CD4-positive, alpha-beta memory T cell (primary cell): ENCODE measurements around the gene ZDHHC14. TPM values are rescaled to one million over a fixed set of nuclear protein-coding genes. Genes with fewer than 3 reads are reported as not detected.

Source experiments
- CTCF ChIA-PET: fragments of 350-600 bp; sonication (Branson Sonifier 250); formaldehyde crosslinking; loops from one replicate; lab custom pipeline; 2021; ENCODE audit warnings: inconsistent platforms; ENCODE audit not compliant: partially characterized antibody; lab: Charles Lee
- POLR2A ChIA-PET: fragments of 350-600 bp; sonication (Branson Sonifier 250); formaldehyde crosslinking; loops from one replicate; lab custom pipeline; 2021; ENCODE audit not compliant: partially characterized antibody; lab: Charles Lee
- DNase-seq, 5 donors: peaks; one replicate each; pipeline versions ENCODE4 v3.0.0 to v3.0.0-alpha.2; 2020 to 2022; ENCODE audit warnings: mixed read lengths in 1 of 5
- H3K27ac ChIP-seq: one replicate; pipeline ENCODE4 v1.7.0; 2013; ENCODE audit warnings: low read depth, low read length
- H3K27me3 ChIP-seq: 2 replicates; pipeline ENCODE4 v1.7.0; 2013; ENCODE audit warnings: mild to moderate bottlenecking, low read length, moderate library complexity; ENCODE audit not compliant: insufficient read depth
- H3K36me3 ChIP-seq: 2 replicates; pipeline ENCODE4 v1.7.0; 2013; ENCODE audit warnings: mild to moderate bottlenecking, low read length, moderate library complexity; ENCODE audit not compliant: insufficient read depth
- H3K4me1 ChIP-seq: 2 replicates; pipeline ENCODE4 v1.7.0; 2013; ENCODE audit warnings: mild to moderate bottlenecking, low read length, moderate library complexity; ENCODE audit not compliant: insufficient read depth
- H3K4me3 ChIP-seq, 2 donors: one replicate each; pipeline ENCODE4 v1.7.0; 2013; ENCODE audit warnings: low read length in 2 of 2, mild to moderate bottlenecking in 1 of 2
- H3K9me3 ChIP-seq, 2 donors: one replicate each; pipeline ENCODE4 v1.7.0; 2013; ENCODE audit warnings: low read length in 2 of 2, control low read depth in 1 of 2; ENCODE audit not compliant: control insufficient read depth in 1 of 2
- H3K27ac Mint-ChIP-seq, 7 donors: one replicate each; pipeline ENCODE4 v1.8.0; 2020 to 2021; ENCODE audit warnings: mixed read lengths in 7 of 7, mild to moderate bottlenecking in 6 of 7, inconsistent platforms in 3 of 7, moderate library complexity in 3 of 7
- H3K27me3 Mint-ChIP-seq, 2 donors: one replicate each; pipeline ENCODE4 v1.8.0; 2020 to 2021; ENCODE audit warnings: mixed read lengths in 2 of 2
- H3K36me3 Mint-ChIP-seq, 2 donors: one replicate each; pipeline ENCODE4 v1.8.0; 2020 to 2021; ENCODE audit warnings: mixed read lengths in 2 of 2, inconsistent platforms in 1 of 2, mild to moderate bottlenecking in 1 of 2
- H3K4me1 Mint-ChIP-seq, 4 donors: one replicate each; pipeline ENCODE4 v1.8.0; 2020 to 2021; ENCODE audit warnings: mixed read lengths in 4 of 4, mild to moderate bottlenecking in 1 of 4
- H3K4me3 Mint-ChIP-seq, 8 donors: one replicate each; pipeline ENCODE4 v1.8.0; 2020 to 2021; ENCODE audit warnings: mixed read lengths in 8 of 8, mild to moderate bottlenecking in 7 of 8, moderate library complexity in 6 of 8, inconsistent platforms in 3 of 8
- H3K9me3 Mint-ChIP-seq, 8 donors: one replicate each; pipeline ENCODE4 v1.8.0; 2020 to 2021; ENCODE audit warnings: mixed read lengths in 8 of 8, mild to moderate bottlenecking in 5 of 8, inconsistent platforms in 3 of 8, moderate library complexity in 1 of 8
- intact Hi-C: fragments of 100-400 bp; cut with micrococcal nuclease; formaldehyde crosslinking; loops from one replicate; pipeline ENCODE4 v1.15.1; 2023
- polyA plus RNA-seq, 2 donors: library from polyadenylated mRNA; unstranded; fragments of 300-500 nt; fragmentation: Illumina TruSeq; gene quantifications; one replicate each; pipeline ENCODE4 v1.2.3, GENCODE V29; 2021
- total RNA-seq, 2 experiments: library from RNA; stranded (reverse); gene quantifications; one replicate each; pipeline ENCODE4 v1.2.3, GENCODE V29; 2021

ZDHHC14 gene
- total and polyA plus RNA-seq, 4 experiments from 2014 or later, result 1.5 to 1.9 (median 1.7) TPM

DNA sequence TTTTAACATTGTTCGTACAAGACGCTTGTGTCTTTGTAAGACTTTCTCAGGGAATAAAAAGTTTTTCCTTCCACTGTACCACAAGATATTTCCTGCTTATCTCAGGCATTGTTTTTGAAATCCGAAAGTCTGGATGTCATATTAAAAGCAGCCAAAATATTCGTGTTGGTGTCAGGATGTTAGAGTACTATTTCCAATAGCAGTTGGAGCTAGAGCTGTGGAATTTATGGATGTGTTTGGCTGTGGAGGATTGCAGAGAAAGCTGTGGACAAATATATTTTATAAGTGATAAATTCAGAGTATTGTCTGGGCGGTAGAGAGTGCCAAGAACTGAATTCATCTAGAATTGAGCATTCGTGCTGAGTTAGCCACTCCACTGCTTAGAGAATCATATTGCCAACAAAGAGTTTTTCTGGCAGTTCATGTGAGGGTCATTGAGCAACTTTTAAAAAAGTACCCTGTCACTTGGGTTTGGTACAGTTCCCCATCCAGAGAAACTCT, 57.7 kb downstream of the ZDHHC14 start:
- intact Hi-C loops, result no loop called here
- no peaks in the 10 kb centered on the region for H3K36me3 ChIP-seq
- H3K4me1 Mint-ChIP-seq, result peaks cover 0 to 1% (median 0%) of the 10 kb centered on the region in 4 donors
- POLR2A ChIA-PET, result no interaction called here
- H3K9me3 Mint-ChIP-seq, result peaks cover 0 to 3% (median 0%) of the 10 kb centered on the region in 8 donors
- H3K27me3 Mint-ChIP-seq, result peaks cover 0 to 2% of the 10 kb centered on the region in 2 donors
- no peak overlapping the region for H3K27ac Mint-ChIP-seq
- no peaks in the 10 kb centered on the region for H3K4me1 ChIP-seq
- H3K27me3 ChIP-seq, result no peaks in the 10 kb centered on the region
- H3K27ac ChIP-seq, result no peak overlapping the region
- no peak for DNase-seq
- CTCF ChIA-PET, result no interaction called here
- H3K9me3 ChIP-seq, result no peaks in the 10 kb centered on the region
- H3K4me3 ChIP-seq, result no peak overlapping the region
- peaks cover 0 to 3% of the 10 kb centered on the region in 2 donors for H3K36me3 Mint-ChIP-seq
- no peak overlapping the region for H3K4me3 Mint-ChIP-seq

DNA sequence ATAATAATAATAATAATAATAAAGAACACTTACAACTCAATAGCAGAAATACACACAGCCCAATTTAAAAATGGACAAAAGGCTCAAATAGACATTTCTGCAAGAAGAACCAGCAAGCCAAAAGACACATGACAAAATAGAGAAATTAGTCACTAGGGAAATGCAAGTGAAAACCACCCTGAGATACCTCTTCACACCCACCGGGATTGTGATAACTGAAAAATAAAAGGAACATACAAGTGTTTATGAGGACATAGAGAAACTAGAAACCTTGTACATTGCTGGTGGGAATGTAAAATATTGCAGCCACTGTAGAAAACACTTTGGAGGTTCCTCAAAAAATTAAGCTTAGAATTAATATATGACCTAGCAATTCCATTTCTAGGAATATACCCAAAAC, 59.2 kb downstream of the ZDHHC14 start:
- H3K9me3 Mint-ChIP-seq, result peaks cover 0 to 3% (median 0%) of the 10 kb centered on the region in 8 donors
- no peak overlapping the region for H3K4me3 Mint-ChIP-seq
- peaks cover 0 to 2% of the 10 kb centered on the region in 2 donors for H3K27me3 Mint-ChIP-seq
- CTCF ChIA-PET, result interaction anchor here (1.3 kb wide), 1 partner anchor 10 kb away, joined by 3 read pairs; no protein-coding TSS in a partner anchor
- peaks cover 0 to 1% (median 0%) of the 10 kb centered on the region in 4 donors for H3K4me1 Mint-ChIP-seq
- Histone ChIP-seq H3K27me3 (no peaks in the 10 kb centered on the region), H3K4me3 (no peak overlapping the region), H3K4me1 (no peaks in the 10 kb centered on the region), H3K27ac (no peak overlapping the region), H3K36me3 (no peaks in the 10 kb centered on the region), H3K9me3 (no peaks in the 10 kb centered on the region)
- H3K36me3 Mint-ChIP-seq, result peaks cover 0 to 3% of the 10 kb centered on the region in 2 donors
- no peak overlapping the region for H3K27ac Mint-ChIP-seq
- POLR2A ChIA-PET, result no interaction called here
- DNase-seq, result no peak
- intact Hi-C loops, result no loop called here

DNA sequence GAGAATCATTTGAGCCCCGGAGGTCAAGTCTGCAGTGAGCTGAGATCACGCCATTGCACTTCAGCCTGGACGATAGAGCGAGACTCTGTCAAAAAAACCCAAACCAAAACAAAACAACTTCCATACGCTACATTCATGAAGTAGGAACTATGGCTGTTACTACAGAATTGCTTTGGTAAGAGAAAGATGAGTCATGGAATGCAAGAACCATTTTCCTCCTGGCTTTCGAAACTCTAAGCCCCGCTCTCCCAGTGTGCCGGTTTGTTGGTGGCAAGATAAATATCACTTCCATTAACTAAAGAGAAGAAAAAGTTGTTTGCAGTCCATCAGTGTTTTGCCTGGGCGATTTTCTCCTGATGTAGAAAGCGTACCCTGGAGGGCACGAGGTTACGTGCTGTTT, 61.3 kb downstream of the ZDHHC14 start:
- peaks cover 0 to 3% (median 0%) of the 10 kb centered on the region in 8 donors for H3K9me3 Mint-ChIP-seq
- peaks cover 0 to 3% of the 10 kb centered on the region in 2 donors for H3K36me3 Mint-ChIP-seq
- ChIA-PET POLR2A (no interaction called here), CTCF (no interaction called here)
- no peak overlapping the region for H3K4me3 ChIP-seq
- no peaks in the 10 kb centered on the region for H3K36me3 ChIP-seq
- no peaks in the 10 kb centered on the region for H3K4me1 ChIP-seq
- no peak for DNase-seq
- H3K27ac ChIP-seq, result no peak overlapping the region
- H3K4me3 Mint-ChIP-seq, result no peak overlapping the region
- no peaks in the 10 kb centered on the region for H3K9me3 ChIP-seq
- H3K27ac Mint-ChIP-seq, result no peak overlapping the region
- intact Hi-C loops, result no loop called here
- H3K4me1 Mint-ChIP-seq, result peaks cover 0 to 1% (median 0%) of the 10 kb centered on the region in 4 donors
- H3K27me3 ChIP-seq, result no peaks in the 10 kb centered on the region
- no peaks in the 10 kb centered on the region for H3K27me3 Mint-ChIP-seq

DNA sequence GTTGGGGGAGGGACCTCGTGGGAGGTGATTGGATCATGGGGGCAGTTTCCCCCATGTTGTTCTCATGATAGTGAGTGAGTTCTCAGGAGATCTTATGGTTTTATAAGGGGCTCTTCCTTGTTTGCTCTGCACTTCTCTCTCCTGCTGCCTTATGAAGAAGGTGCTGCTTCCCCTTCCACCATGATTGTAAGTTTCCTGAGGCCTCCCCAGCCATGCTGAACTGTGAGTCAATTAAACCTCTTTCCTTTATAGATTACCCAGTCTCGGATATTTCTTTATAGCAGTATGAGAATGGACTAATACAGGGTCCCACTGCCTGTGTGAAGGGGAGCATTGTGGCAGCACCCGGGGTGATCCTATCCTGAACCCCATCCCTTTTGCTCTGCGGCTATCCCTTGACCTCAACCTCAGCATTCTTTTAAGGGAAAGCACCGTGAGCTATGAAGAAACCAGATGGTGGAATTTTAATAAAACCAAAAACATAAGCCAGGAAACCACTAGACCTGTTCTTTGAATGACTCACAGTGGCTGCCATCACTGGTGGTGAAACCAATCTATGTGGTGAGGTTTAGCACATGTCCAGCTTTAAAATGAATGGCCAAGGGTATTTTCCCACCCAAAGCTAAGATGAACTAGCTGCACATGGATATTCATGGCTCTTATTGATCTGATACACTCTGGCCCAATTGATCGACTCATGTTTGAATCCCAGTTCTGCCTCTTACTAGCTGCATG, 62.2 kb downstream of the ZDHHC14 start:
- CTCF ChIA-PET, result no interaction called here
- H3K27me3 ChIP-seq, result no peaks in the 10 kb centered on the region
- POLR2A ChIA-PET, result no interaction called here
- Mint-ChIP-seq H3K4me3 (no peak overlapping the region), H3K9me3 (peaks cover 0 to 3% (median 0%) of the 10 kb centered on the region in 8 donors), H3K27me3 (no peaks in the 10 kb centered on the region), H3K27ac (peak overlapping the region in 1 of 7 donors; percentile 82), H3K36me3 (peaks cover 0 to 3% of the 10 kb centered on the region in 2 donors), H3K4me1 (peaks cover 0 to 1% (median 0%) of the 10 kb centered on the region in 4 donors)
- H3K9me3 ChIP-seq, result no peaks in the 10 kb centered on the region
- H3K36me3 ChIP-seq, result no peaks in the 10 kb centered on the region
- H3K4me3 ChIP-seq, result no peak overlapping the region
- DNase-seq, result no peak
- no peaks in the 10 kb centered on the region for H3K4me1 ChIP-seq
- no peak overlapping the region for H3K27ac ChIP-seq
- intact Hi-C loops, result no loop called here

DNA sequence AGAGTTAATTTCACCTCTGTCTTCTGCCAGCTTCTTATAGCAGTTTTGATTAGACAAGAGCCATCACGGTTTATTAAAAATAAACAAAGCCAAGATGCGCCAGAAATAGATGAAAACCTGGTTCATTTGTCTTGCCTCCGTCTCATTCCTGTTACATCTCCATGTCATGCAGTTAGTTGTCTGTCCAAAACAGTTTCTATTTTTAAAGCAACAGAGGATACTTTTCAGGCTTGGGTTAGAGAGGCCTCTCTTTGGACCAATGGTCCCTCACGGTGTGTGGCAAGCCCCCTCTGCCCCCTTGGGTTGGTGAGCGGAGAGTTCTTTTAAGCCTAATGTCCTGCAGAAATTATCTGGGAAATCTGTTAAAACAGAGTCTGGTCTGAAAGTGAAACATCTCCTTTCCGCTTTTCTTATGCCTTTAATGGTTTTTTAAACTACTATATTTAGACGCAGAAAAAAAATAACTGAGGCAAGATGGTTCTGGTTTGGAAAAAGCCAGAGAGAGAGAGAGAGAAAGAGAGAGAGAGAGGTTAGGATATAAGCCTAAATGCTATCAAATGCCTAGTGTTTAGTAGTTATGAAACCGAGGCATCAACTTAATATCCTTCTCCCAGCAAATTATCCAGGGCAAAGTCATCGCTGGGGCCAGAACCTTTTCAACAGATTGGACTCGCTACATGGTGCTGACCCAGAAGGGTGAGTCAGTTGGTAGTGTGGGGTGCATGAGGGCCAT, 64.5 kb downstream of the ZDHHC14 start:
- ChIA-PET CTCF (interaction anchor here (1.6 kb wide), 1 partner anchor 23 kb away, joined by 3 read pairs; no protein-coding TSS in a partner anchor), POLR2A (no interaction called here)
- intact Hi-C loops, result no loop called here
- no peaks in the 10 kb centered on the region for H3K36me3 ChIP-seq
- Mint-ChIP-seq H3K27me3 (no peaks in the 10 kb centered on the region), H3K9me3 (peaks cover 0 to 3% (median 0%) of the 10 kb centered on the region in 8 donors), H3K27ac (no peak overlapping the region), H3K36me3 (peaks cover 0 to 3% of the 10 kb centered on the region in 2 donors), H3K4me1 (peaks cover 0 to 1% (median 0%) of the 10 kb centered on the region in 4 donors), H3K4me3 (no peak overlapping the region)
- no peak overlapping the region for H3K27ac ChIP-seq
- H3K4me3 ChIP-seq, result no peak overlapping the region
- DNase-seq, result no peak
- H3K27me3 ChIP-seq, result no peaks in the 10 kb centered on the region
- no peaks in the 10 kb centered on the region for H3K4me1 ChIP-seq
- H3K9me3 ChIP-seq, result no peaks in the 10 kb centered on the region

DNA sequence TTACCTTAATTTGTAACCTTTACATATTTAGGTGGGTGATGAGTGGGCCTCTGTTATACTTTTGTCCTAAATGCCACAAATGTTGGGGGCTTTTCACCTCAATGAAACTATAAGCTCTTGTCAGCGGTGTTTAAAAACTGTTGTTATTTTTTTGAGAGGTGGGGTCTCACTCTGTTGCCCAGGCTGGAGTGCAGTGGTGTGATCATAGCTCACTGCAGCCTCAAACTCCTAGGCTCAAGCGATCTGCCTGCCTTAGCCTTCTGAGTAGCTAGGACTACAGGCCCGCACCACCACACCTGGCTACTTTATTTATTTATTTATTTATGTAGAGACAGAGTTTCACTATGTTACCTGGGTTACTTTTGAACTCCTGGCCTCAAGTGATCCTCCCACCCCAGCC, 66.7 kb downstream of the ZDHHC14 start:
- no peaks in the 10 kb centered on the region for H3K27me3 Mint-ChIP-seq
- H3K4me1 ChIP-seq, result no peaks in the 10 kb centered on the region
- H3K9me3 Mint-ChIP-seq, result peaks cover 0 to 1% (median 0%) of the 10 kb centered on the region in 8 donors
- H3K4me3 Mint-ChIP-seq, result no peak overlapping the region
- H3K9me3 ChIP-seq, result no peaks in the 10 kb centered on the region
- peaks cover 0 to 3% of the 10 kb centered on the region in 2 donors for H3K36me3 Mint-ChIP-seq
- CTCF ChIA-PET, result no interaction called here
- no peak for DNase-seq
- no peaks in the 10 kb centered on the region for H3K27me3 ChIP-seq
- H3K4me3 ChIP-seq, result no peak overlapping the region
- H3K27ac ChIP-seq, result no peak overlapping the region
- H3K36me3 ChIP-seq, result no peaks in the 10 kb centered on the region
- intact Hi-C loops, result no loop called here
- POLR2A ChIA-PET, result no interaction called here
- H3K27ac Mint-ChIP-seq, result no peak overlapping the region
- H3K4me1 Mint-ChIP-seq, result peaks cover 0 to 1% (median 0%) of the 10 kb centered on the region in 4 donors

DNA sequence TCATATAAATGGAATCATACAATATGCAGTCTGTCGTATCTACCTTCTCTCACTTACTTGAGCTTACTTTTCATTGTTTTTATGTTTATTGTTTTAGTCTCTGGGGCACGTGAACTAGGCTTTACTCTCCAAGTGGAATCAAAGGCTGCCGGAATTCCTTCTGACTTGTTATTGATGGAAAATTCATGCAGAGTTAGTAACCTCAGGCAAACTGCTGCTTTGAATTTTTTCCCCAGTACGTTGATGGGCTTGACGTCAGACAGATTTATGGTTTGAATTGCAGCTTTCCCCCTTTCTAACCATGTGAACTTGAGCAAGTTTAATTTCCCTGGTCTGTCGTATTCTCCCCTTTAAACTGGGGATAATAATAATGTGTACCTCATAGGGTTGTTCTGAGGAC, 68.6 kb downstream of the ZDHHC14 start:
- intact Hi-C loops, result no loop called here
- no peaks in the 10 kb centered on the region for H3K4me1 Mint-ChIP-seq
- H3K27ac ChIP-seq, result no peak overlapping the region
- H3K4me3 Mint-ChIP-seq, result no peak overlapping the region
- no peaks in the 10 kb centered on the region for H3K9me3 ChIP-seq
- no peaks in the 10 kb centered on the region for H3K27me3 Mint-ChIP-seq
- ChIA-PET POLR2A (no interaction called here), CTCF (interaction anchor here (0.8 kb wide), 1 partner anchor 9 kb away, joined by 3 read pairs; no protein-coding TSS in a partner anchor)
- no peaks in the 10 kb centered on the region for H3K27me3 ChIP-seq
- no peaks in the 10 kb centered on the region for H3K9me3 Mint-ChIP-seq
- H3K36me3 Mint-ChIP-seq, result no peaks in the 10 kb centered on the region
- DNase-seq, result no peak
- no peaks in the 10 kb centered on the region for H3K4me1 ChIP-seq
- no peak overlapping the region for H3K4me3 ChIP-seq
- H3K27ac Mint-ChIP-seq, result no peak overlapping the region
- no peaks in the 10 kb centered on the region for H3K36me3 ChIP-seq
